Liver (tissue), 9 donors: ENCODE data around the gene ADRM1. TPM values are rescaled to one million over a fixed set of nuclear protein-coding genes. Genes with fewer than 3 reads are reported as not detected.

Experiments
- DNase-seq: peaks from one replicate; pipeline ENCODE4 v3.0.0-alpha.2; 2017; ENCODE audit warnings: low spot score
- H3K27ac ChIP-seq, 2 donors: one replicate each; pipeline ENCODE4 v1.7.0; 2013; ENCODE audit warnings: inconsistent platforms in 2 of 2, low read length in 2 of 2, control low read depth in 1 of 2, low read depth in 1 of 2, mild to moderate bottlenecking in 1 of 2
- H3K27me3 ChIP-seq, 4 donors: one replicate each; pipeline versions ENCODE4 v1.6.1 to v1.7.0; 2013; ENCODE audit warnings: low read length in 3 of 4, inconsistent platforms in 1 of 4, mild to moderate bottlenecking in 1 of 4, moderate library complexity in 1 of 4; ENCODE audit not compliant: control insufficient read depth in 4 of 4, insufficient read depth in 4 of 4
- H3K36me3 ChIP-seq, 4 donors: one replicate each; pipeline versions ENCODE4 v1.6.1 to v1.7.0; 2013; ENCODE audit warnings: low read length in 3 of 4, mild to moderate bottlenecking in 3 of 4, low read depth in 1 of 4, moderate library complexity in 1 of 4; ENCODE audit not compliant: control insufficient read depth in 4 of 4, insufficient read depth in 3 of 4
- H3K4me1 ChIP-seq, 4 donors: one replicate each; pipeline versions ENCODE4 v1.6.1 to v1.7.0; 2013; ENCODE audit warnings: low read length in 3 of 4, mild to moderate bottlenecking in 3 of 4, moderate library complexity in 1 of 4; ENCODE audit not compliant: control insufficient read depth in 4 of 4, insufficient read depth in 4 of 4
- H3K4me3 ChIP-seq, 3 donors: one replicate each; pipeline versions ENCODE4 v1.6.1 to v1.7.0; 2013; ENCODE audit warnings: low read length in 3 of 3, control low read depth in 1 of 3, low read depth in 1 of 3, mild to moderate bottlenecking in 1 of 3
- H3K9ac ChIP-seq, 2 donors: one replicate each; pipeline ENCODE4 v1.7.0; 2013; ENCODE audit warnings: low read length in 2 of 2, mild to moderate bottlenecking in 2 of 2, moderate library complexity in 2 of 2, control low read depth in 1 of 2, low read depth in 1 of 2
- H3K9me3 ChIP-seq, 4 donors: one replicate each; pipeline versions ENCODE4 v1.6.1 to v1.7.0; 2013; ENCODE audit warnings: low read length in 3 of 4; ENCODE audit not compliant: control insufficient read depth in 4 of 4
- EGR1 ChIP-seq, 2 donors: IDR thresholded peaks; 2 replicates each; pipeline ENCODE4 v1.6.1; 2016 to 2018; ENCODE audit warnings: antibody characterized with exemption in 2 of 2, low read depth in 2 of 2
- FOXA1 ChIP-seq: IDR thresholded peaks from 2 replicates; pipeline ENCODE4 v1.6.1; 2016; ENCODE audit warnings: antibody characterized with exemption
- FOXA2 ChIP-seq: IDR thresholded peaks from 2 replicates; pipeline ENCODE4 v1.6.1; 2016; ENCODE audit warnings: antibody characterized with exemption
- GABPA ChIP-seq, 2 donors: IDR thresholded peaks in 1 of 2; conservative IDR thresholded peaks in 1 of 2; 2 replicates each; pipeline ENCODE4 v1.6.1; 2016; ENCODE audit warnings: antibody characterized with exemption in 2 of 2, mild to moderate bottlenecking in 1 of 2, moderate library complexity in 1 of 2
- HNF4A ChIP-seq, 2 donors: conservative IDR thresholded peaks; 2 replicates each; pipeline ENCODE4 v1.6.1; 2016; ENCODE audit warnings: antibody characterized with exemption in 2 of 2, mild to moderate bottlenecking in 2 of 2
- HNF4G ChIP-seq: IDR thresholded peaks from 2 replicates; pipeline ENCODE4 v1.6.1; 2016; ENCODE audit warnings: antibody characterized with exemption
- JUND ChIP-seq, 2 donors: IDR thresholded peaks; 2 replicates each; pipeline ENCODE4 v1.6.1; 2016; ENCODE audit warnings: antibody characterized with exemption in 2 of 2
- NR2F2 ChIP-seq: IDR thresholded peaks from 2 replicates; pipeline ENCODE4 v1.6.1; 2016; ENCODE audit warnings: antibody characterized with exemption
- RAD21 ChIP-seq, 2 donors: IDR thresholded peaks; 2 replicates each; pipeline ENCODE4 v1.6.1; 2016; ENCODE audit warnings: antibody characterized with exemption in 2 of 2, mild to moderate bottlenecking in 2 of 2
- RXRA ChIP-seq, 2 donors: IDR thresholded peaks; 2 replicates each; pipeline ENCODE4 v1.6.1; 2017 to 2018; ENCODE audit warnings: antibody characterized with exemption in 2 of 2, mild to moderate bottlenecking in 1 of 2
- SP1 ChIP-seq: IDR thresholded peaks from 2 replicates; pipeline ENCODE4 v1.6.1; 2018; ENCODE audit warnings: antibody characterized with exemption, mild to moderate bottlenecking
- TAF1 ChIP-seq: conservative IDR thresholded peaks from 2 replicates; pipeline ENCODE4 v1.6.1; 2016; ENCODE audit warnings: antibody characterized with exemption, mild to moderate bottlenecking
- YY1 ChIP-seq: IDR thresholded peaks from 2 replicates; pipeline ENCODE4 v1.6.1; 2016; ENCODE audit warnings: antibody characterized with exemption, mild to moderate bottlenecking
- WGBS: extraction: QIAGEN DNeasy Blood & Tissue Kit; methylation state at CpG from one replicate; pipeline ENCODE4 v1.1.7; 2013; 5-methylcytosine and 5-hydroxymethylcytosine counted together
- polyA plus RNA-seq, 2 donors: library from polyadenylated mRNA; stranded (reverse) in 1 of 2; unstranded in 1 of 2; fragments of 200-250 nt in 1 of 2; fragments of >200 nt in 1 of 2; fragmentation: Nextera tagmentation in 1 of 2; extraction: Ambion mirVana in 1 of 2; gene quantifications; one replicate each; pipeline versions ENCODE4 v1.2.1 to v1.2.3, GENCODE V29; 2013 to 2015
- total RNA-seq, 2 donors: library from RNA; depleted of rRNA; stranded (reverse); fragments of >200 nt; gene quantifications; one replicate each; pipeline ENCODE4 v1.2.3, GENCODE V29; 2014
- TF ChIP-seq, protein P1 (sequence below): IDR thresholded peaks from 2 replicates; pipeline ENCODE4 v1.6.1; 2016; ENCODE audit warnings: antibody characterized with exemption
- TF ChIP-seq, protein P2 (sequence below): fragments of 150-350 bp; IDR thresholded peaks from 2 replicates; pipeline ENCODE4 v1.5.1; 2017; ENCODE audit warnings: improper control_type of control experiment, low read depth, low read length; ENCODE audit not compliant: missing input control
- TF ChIP-seq, protein P3 (sequence below): IDR thresholded peaks from 2 replicates; pipeline ENCODE4 v1.6.1; 2016; ENCODE audit warnings: antibody characterized with exemption, mild to moderate bottlenecking
- TF ChIP-seq, protein P4 (sequence below): IDR thresholded peaks from 2 replicates; pipeline ENCODE4 v1.6.1; 2016; ENCODE audit warnings: antibody characterized with exemption
- TF ChIP-seq, protein P5 (sequence below): IDR thresholded peaks from 2 replicates; pipeline ENCODE4 v1.6.1; 2016; ENCODE audit warnings: antibody characterized with exemption
- donor health status: healthy.
- donor health status: healthy.
- donor health status: healthy.
- donor health status: healthy.
- donor health status: healthy.

ADRM1 gene
- total and polyA plus RNA-seq, 4 donors, result 45.3 to 91.0 (median 77.3) TPM

DNA sequence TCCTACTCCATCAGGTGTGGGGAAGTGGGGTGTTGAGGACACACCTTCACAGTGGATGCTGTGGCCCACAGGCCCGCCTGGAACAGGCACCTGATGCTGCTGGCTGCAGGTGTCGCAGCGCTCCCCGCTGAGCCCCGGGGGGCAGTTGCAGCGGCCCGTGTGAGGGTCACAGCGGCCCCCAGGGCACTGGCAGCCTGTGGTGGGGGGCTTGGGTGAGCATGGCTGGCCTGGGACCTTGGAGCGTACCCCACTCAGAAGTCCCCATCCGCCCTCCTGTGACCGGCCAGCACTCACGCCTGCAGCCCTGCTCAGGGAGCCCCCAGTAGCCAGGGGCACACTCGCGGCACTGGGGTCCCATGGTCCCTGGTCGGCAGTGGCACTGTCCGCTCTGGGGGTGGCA, 19.2 kb downstream of the ADRM1 start:
- H3K36me3 ChIP-seq, result peaks cover 0 to 33% (median 9%) of the 10 kb centered on the region in 4 donors
- no peak for DNase-seq

More for the DNA sequence above, 19.2 kb downstream of the ADRM1 start:
- WGBS, result 98% methylated on average over 16 of the region's 16 CpGs
- Histone ChIP-seq H3K27me3 (no peaks in the 10 kb centered on the region), H3K4me3 (no peak overlapping the region), H3K9ac (no peak overlapping the region), H3K27ac (no peak overlapping the region), H3K4me1 (peaks cover 0 to 17% (median 4%) of the 10 kb centered on the region in 4 donors), H3K9me3 (no peaks in the 10 kb centered on the region)
- TF ChIP-seq EGR1 (IDR thresholded peaks at IDR 0.05; ENCODE audit: low read depth in 2 of 2) (no peak), NR2F2 (no peak), RXRA (IDR thresholded peaks at IDR 0.05) (no peak), RAD21 (IDR thresholded peaks at IDR 0.05) (no peak), FOXA2 (no peak), HNF4A (conservative IDR thresholded peaks at IDR 0.05) (no peak), TAF1 (no peak), HNF4G (no peak), FOXA1 (no peak), JUND (IDR thresholded peaks at IDR 0.05) (no peak), YY1 (no peak), GABPA (IDR thresholded peaks at IDR 0.05 in 1 of 2, conservative IDR thresholded peaks at IDR 0.05 in 1 of 2) (no peak), SP1 (no peak)
- TF ChIP-seq, protein P1, sequence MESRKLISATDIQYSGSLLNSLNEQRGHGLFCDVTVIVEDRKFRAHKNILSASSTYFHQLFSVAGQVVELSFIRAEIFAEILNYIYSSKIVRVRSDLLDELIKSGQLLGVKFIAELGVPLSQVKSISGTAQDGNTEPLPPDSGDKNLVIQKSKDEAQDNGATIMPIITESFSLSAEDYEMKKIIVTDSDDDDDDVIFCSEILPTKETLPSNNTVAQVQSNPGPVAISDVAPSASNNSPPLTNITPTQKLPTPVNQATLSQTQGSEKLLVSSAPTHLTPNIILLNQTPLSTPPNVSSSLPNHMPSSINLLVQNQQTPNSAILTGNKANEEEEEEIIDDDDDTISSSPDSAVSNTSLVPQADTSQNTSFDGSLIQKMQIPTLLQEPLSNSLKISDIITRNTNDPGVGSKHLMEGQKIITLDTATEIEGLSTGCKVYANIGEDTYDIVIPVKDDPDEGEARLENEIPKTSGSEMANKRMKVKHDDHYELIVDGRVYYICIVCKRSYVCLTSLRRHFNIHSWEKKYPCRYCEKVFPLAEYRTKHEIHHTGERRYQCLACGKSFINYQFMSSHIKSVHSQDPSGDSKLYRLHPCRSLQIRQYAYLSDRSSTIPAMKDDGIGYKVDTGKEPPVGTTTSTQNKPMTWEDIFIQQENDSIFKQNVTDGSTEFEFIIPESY, result no peak
- TF ChIP-seq, protein P2, sequence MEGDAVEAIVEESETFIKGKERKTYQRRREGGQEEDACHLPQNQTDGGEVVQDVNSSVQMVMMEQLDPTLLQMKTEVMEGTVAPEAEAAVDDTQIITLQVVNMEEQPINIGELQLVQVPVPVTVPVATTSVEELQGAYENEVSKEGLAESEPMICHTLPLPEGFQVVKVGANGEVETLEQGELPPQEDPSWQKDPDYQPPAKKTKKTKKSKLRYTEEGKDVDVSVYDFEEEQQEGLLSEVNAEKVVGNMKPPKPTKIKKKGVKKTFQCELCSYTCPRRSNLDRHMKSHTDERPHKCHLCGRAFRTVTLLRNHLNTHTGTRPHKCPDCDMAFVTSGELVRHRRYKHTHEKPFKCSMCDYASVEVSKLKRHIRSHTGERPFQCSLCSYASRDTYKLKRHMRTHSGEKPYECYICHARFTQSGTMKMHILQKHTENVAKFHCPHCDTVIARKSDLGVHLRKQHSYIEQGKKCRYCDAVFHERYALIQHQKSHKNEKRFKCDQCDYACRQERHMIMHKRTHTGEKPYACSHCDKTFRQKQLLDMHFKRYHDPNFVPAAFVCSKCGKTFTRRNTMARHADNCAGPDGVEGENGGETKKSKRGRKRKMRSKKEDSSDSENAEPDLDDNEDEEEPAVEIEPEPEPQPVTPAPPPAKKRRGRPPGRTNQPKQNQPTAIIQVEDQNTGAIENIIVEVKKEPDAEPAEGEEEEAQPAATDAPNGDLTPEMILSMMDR, result no peak
- TF ChIP-seq, protein P3, sequence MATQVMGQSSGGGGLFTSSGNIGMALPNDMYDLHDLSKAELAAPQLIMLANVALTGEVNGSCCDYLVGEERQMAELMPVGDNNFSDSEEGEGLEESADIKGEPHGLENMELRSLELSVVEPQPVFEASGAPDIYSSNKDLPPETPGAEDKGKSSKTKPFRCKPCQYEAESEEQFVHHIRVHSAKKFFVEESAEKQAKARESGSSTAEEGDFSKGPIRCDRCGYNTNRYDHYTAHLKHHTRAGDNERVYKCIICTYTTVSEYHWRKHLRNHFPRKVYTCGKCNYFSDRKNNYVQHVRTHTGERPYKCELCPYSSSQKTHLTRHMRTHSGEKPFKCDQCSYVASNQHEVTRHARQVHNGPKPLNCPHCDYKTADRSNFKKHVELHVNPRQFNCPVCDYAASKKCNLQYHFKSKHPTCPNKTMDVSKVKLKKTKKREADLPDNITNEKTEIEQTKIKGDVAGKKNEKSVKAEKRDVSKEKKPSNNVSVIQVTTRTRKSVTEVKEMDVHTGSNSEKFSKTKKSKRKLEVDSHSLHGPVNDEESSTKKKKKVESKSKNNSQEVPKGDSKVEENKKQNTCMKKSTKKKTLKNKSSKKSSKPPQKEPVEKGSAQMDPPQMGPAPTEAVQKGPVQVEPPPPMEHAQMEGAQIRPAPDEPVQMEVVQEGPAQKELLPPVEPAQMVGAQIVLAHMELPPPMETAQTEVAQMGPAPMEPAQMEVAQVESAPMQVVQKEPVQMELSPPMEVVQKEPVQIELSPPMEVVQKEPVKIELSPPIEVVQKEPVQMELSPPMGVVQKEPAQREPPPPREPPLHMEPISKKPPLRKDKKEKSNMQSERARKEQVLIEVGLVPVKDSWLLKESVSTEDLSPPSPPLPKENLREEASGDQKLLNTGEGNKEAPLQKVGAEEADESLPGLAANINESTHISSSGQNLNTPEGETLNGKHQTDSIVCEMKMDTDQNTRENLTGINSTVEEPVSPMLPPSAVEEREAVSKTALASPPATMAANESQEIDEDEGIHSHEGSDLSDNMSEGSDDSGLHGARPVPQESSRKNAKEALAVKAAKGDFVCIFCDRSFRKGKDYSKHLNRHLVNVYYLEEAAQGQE, result no peak
- TF ChIP-seq, protein P4, sequence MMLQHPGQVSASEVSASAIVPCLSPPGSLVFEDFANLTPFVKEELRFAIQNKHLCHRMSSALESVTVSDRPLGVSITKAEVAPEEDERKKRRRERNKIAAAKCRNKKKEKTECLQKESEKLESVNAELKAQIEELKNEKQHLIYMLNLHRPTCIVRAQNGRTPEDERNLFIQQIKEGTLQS, result no peak
- TF ChIP-seq, protein P5, sequence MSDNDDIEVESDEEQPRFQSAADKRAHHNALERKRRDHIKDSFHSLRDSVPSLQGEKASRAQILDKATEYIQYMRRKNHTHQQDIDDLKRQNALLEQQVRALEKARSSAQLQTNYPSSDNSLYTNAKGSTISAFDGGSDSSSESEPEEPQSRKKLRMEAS, result no peak
